HG03175 (cell line): ENCODE results near the gene MBD2.
A peak's percentile ranks its signal among the peaks of the same experiment; 100 is the strongest.
"Not testable (repeated sequence)": the region's sequence is repeated elsewhere in the genome, so short reads cannot be mapped to it uniquely, and the experiment has no call there.

ENCODE experiments used
- ATAC-seq: cut with Tn5 transposase; IDR thresholded peaks from one replicate; pipeline ENCODE4 v1.9.1; 2021; ENCODE audit warnings: mild to moderate bottlenecking, moderate library complexity; ENCODE audit not compliant: unreplicated experiment

The MBD2 gene

GRCh38 chr18:54155412-54155811, 69.1 kb downstream of the MBD2 start:
- ATAC-seq: no peak

GRCh38 chr18:54154231-54154630, 70.2 kb downstream of the MBD2 start:
- no peak for ATAC-seq

- ATAC-seq: no peak
Observed at GRCh38 chr18:54151376-54151775, 73.1 kb downstream of the MBD2 start.

- no peak for ATAC-seq
Observed at GRCh38 chr18:54150226-54150625, 74.2 kb downstream of the MBD2 start.

- ATAC-seq: peak; percentile 53
Observed at GRCh38 chr18:54149078-54149697, 75.3 kb downstream of the MBD2 start.

- ATAC-seq: no peak
Observed at GRCh38 chr18:54148678-54149077, 75.8 kb downstream of the MBD2 start.

- ATAC-seq: no peak
Observed at GRCh38 chr18:54148151-54148550, 76.3 kb downstream of the MBD2 start.

GRCh38 chr18:54147439-54147838, 77.0 kb downstream of the MBD2 start:
- peak; percentile 71 for ATAC-seq

GRCh38 chr18:54141041-54141608, 83.3 kb downstream of the MBD2 start:
- no peak for ATAC-seq

GRCh38 chr18:54140641-54141040, 83.8 kb downstream of the MBD2 start:
- no peak for ATAC-seq

GRCh38 chr18:54135216-54135615, 89.3 kb downstream of the MBD2 start:
- no peak for ATAC-seq

- ATAC-seq: no peak
Observed at GRCh38 chr18:54134053-54134452, 90.4 kb downstream of the MBD2 start.

- no peak for ATAC-seq
Observed at GRCh38 chr18:54130631-54131030, 93.8 kb downstream of the MBD2 start.

GRCh38 chr18:54130177-54130576, 94.3 kb downstream of the MBD2 start:
- no peak for ATAC-seq

- ATAC-seq: no peak
Observed at GRCh38 chr18:54129448-54130067, 94.9 kb downstream of the MBD2 start.

- peak; percentile 81 for ATAC-seq
Observed at GRCh38 chr18:54127759-54128378, 96.6 kb downstream of the MBD2 start.

- ATAC-seq: no peak
Observed at GRCh38 chr18:54125429-54125828, 99.0 kb downstream of the MBD2 start.

GRCh38 chr18:54123720-54124440, 100.6 kb downstream of the MBD2 start:
- not testable (repeated sequence) for ATAC-seq

- peak; percentile 91 for ATAC-seq
Observed at GRCh38 chr18:54119524-54120019, 104.9 kb downstream of the MBD2 start.

GRCh38 chr18:54117853-54118773, 106.4 kb downstream of the MBD2 start:
- no peak for ATAC-seq
